Activated CD8-positive, alpha-beta T cell treated with anti-CD3 and anti-CD28 coated beads for 36 hours (primary cell): ENCODE results near the gene DLX3. TPM values are rescaled to one million over a fixed set of nuclear protein-coding genes. Genes with fewer than 3 reads are reported as not detected.

Source experiments
- ATAC-seq: fragments of 200-7000 bp; cut with Tn5 transposase; one replicate; pipeline ENCODE4 v1.10.0; 2021; ENCODE audit warnings: mild to moderate bottlenecking, moderate library complexity
- CTCF ChIA-PET: fragments of 350-600 bp; sonication (Branson Sonifier 250); formaldehyde crosslinking; loops from one replicate; lab custom pipeline; 2021; ENCODE audit warnings: antibody characterized with exemption; lab: Charles Lee
- POLR2A ChIA-PET: fragments of 350-600 bp; sonication (Branson Sonifier 250); formaldehyde crosslinking; loops from one replicate; lab custom pipeline; 2021; ENCODE audit warnings: antibody characterized with exemption; lab: Charles Lee
- DNase-seq: peaks from one replicate; pipeline ENCODE4 v3.0.0-alpha.2; 2020
- H3K27ac Mint-ChIP-seq: one replicate; pipeline ENCODE4 v1.8.0; 2021; ENCODE audit warnings: mild to moderate bottlenecking, mixed read lengths
- H3K27me3 Mint-ChIP-seq: one replicate; pipeline ENCODE4 v1.8.0; 2021; ENCODE audit warnings: mixed read lengths
- H3K36me3 Mint-ChIP-seq: one replicate; pipeline ENCODE4 v1.8.0; 2021; ENCODE audit warnings: low read depth, mixed read lengths
- H3K4me1 Mint-ChIP-seq: one replicate; pipeline ENCODE4 v1.8.0; 2021; ENCODE audit warnings: low read depth, mixed read lengths
- H3K4me3 Mint-ChIP-seq: one replicate; pipeline ENCODE4 v1.8.0; 2021; ENCODE audit warnings: mild to moderate bottlenecking, moderate library complexity, mixed read lengths
- H3K9me3 Mint-ChIP-seq: one replicate; pipeline ENCODE4 v1.8.0; 2021; ENCODE audit warnings: mixed read lengths
- CTCF ChIP-seq: fragments of 200-600 bp; IDR thresholded peaks from one replicate; pipeline ENCODE4 v1.8.0; 2022; ENCODE audit warnings: antibody characterized with exemption, mild to moderate bottlenecking
- intact Hi-C: fragments of 100-400 bp; cut with micrococcal nuclease; formaldehyde crosslinking; loops from one replicate; pipeline ENCODE4 v1.10.0; 2022
- total RNA-seq, 2 experiments: library from RNA; stranded (reverse); gene quantifications; one replicate each; pipeline ENCODE4 v1.2.3, GENCODE V29; 2021

DLX3 gene
- total RNA-seq, 2 experiments from 2014 or later, result not detected

DNA sequence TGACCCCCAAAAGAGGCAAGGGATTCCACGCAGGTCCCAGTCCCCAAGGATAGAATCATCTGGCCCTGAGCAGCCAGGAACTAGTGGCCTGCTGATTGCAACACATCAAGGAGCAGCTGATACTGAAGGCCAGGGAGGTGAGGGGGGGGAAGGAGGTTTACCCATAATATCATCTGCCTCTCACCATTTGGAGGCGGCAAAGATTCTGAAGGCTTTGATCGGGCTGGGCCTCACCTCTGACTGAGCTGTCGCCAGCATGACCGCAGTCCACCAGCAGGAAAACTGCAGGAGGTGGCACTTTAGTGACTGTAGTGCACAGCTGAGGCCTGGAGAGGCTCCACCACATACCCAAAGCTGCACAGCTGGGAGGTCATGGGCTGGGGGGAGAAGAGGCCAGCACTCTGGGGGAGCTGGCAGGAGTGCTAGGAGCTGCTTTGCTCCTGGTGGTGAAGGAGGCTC, 40.4 kb upstream of the DLX3 start:
- Mint-ChIP-seq H3K4me3 (no peak overlapping the region), H3K27me3 (peaks cover 2% of the 10 kb centered on the region), H3K9me3 (no peaks in the 10 kb centered on the region), H3K27ac (no peak overlapping the region), H3K36me3 (no peaks in the 10 kb centered on the region), H3K4me1 (no peaks in the 10 kb centered on the region)
- DNase-seq (no peak), ATAC-seq (no peak)
- CTCF ChIA-PET, result interaction anchor here (0.5 to 2.8 kb wide), 3 partner anchors 52 to 95 kb away, joined by 3 to 12 read pairs (median 10); partner anchors contain the start of gene PDK2
- TF ChIP-seq CTCF, result no peak
- intact Hi-C loops, result no loop called here
- POLR2A ChIA-PET, result no interaction called here

DNA sequence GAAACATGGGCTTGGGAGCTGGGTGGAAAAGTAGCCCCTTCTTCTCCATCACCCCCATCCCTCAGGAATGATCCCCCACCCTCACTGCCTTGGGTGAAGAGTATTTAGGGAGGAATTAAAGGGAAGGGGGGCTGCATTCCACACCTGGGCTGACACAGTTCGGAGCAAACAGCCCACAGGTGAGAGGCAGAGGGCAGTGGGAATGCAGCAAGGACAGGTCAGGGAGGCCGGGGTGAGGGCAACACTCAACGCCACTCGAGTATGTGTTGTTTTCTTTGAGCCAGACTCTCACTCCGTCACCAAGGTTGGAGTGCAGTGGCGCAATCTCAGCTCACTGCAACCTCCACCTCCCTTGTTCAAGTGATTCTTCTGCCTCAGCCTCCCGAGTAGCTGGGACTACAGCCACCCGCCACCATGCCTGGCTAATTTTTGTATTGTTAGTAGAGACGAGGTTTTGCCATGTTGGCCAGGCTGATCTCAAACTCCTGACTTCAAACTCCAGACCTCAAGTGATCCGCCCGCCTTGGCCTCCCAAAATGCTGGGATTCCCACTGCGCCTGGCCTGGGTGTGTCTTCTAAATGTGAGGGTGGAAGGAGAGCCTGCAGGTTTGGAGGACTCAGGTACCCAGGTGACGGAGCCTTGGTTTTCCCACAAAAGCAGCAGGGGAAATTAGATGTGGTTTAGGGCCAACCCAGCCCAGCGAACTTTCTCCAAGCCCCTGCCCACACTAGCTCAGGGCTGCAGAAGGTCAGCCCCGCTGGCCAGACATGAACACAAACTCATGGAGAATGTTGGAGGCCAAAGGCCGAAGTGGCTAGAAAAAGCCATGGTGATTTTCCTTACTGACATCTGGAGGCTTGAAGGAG, 39.7 kb upstream of the DLX3 start:
- Mint-ChIP-seq H3K4me3 (no peak overlapping the region), H3K4me1 (no peaks in the 10 kb centered on the region), H3K27ac (no peak overlapping the region), H3K36me3 (no peaks in the 10 kb centered on the region), H3K27me3 (peaks cover 2% of the 10 kb centered on the region), H3K9me3 (no peaks in the 10 kb centered on the region)
- POLR2A ChIA-PET, result interaction anchor here (0.6 kb wide), 1 partner anchor 12 kb away, joined by 3 read pairs; no protein-coding TSS in a partner anchor
- no peak for DNase-seq
- ATAC-seq, result no peak
- intact Hi-C loops, result no loop called here
- CTCF ChIA-PET, result interaction anchor here (2.5 to 3.8 kb wide), 3 partner anchors 38 to 60 kb away, joined by 10 to 15 read pairs (median 12); partner anchors contain the start of gene PDK2
- TF ChIP-seq CTCF, result no peak

- H3K27me3 Mint-ChIP-seq, result peaks cover 12% of the 10 kb centered on the region
- ATAC-seq (no peak), DNase-seq (no peak)
- H3K9me3 Mint-ChIP-seq, result no peaks in the 10 kb centered on the region
- no peak for TF ChIP-seq CTCF
- H3K36me3 Mint-ChIP-seq, result no peaks in the 10 kb centered on the region
- CTCF ChIA-PET, result interaction anchor here (3.8 to 8.7 kb wide), 2 partner anchors 36 to 54 kb away, joined by 15 to 140 read pairs; no protein-coding TSS in a partner anchor
- H3K4me3 Mint-ChIP-seq, result no peak overlapping the region
- POLR2A ChIA-PET, result no interaction called here
- peaks cover under 1% of the 10 kb centered on the region for H3K4me1 Mint-ChIP-seq
- H3K27ac Mint-ChIP-seq, result no peak overlapping the region
- intact Hi-C loops, result no loop called here
Measured at GRCh38 chr17:50033316-50033715, 38.3 kb upstream of the DLX3 start.

GRCh38 chr17:50029185-50029584, 34.2 kb upstream of the DLX3 start:
- CTCF ChIA-PET, result interaction anchor here (1.1 to 8.7 kb wide), 5 partner anchors 27 to 77 kb away, joined by 3 to 140 read pairs (median 62); partner anchors contain the start of genes ITGA3 and PDK2
- H3K9me3 Mint-ChIP-seq, result no peaks in the 10 kb centered on the region
- intact Hi-C loops, result no loop called here
- POLR2A ChIA-PET, result interaction anchor here (1.5 kb wide), 1 partner anchor 45 kb away, joined by 3 read pairs; no protein-coding TSS in a partner anchor
- TF ChIP-seq CTCF, result no peak
- H3K36me3 Mint-ChIP-seq, result no peaks in the 10 kb centered on the region
- no peak for DNase-seq
- no peak for ATAC-seq
- H3K4me1 Mint-ChIP-seq, result peaks cover 12% of the 10 kb centered on the region
- H3K27ac Mint-ChIP-seq, result no peak overlapping the region
- peaks cover 24% of the 10 kb centered on the region for H3K27me3 Mint-ChIP-seq
- no peak overlapping the region for H3K4me3 Mint-ChIP-seq
